ENCODE results near the gene SFXN1.

Gene SFXN1

DNA sequence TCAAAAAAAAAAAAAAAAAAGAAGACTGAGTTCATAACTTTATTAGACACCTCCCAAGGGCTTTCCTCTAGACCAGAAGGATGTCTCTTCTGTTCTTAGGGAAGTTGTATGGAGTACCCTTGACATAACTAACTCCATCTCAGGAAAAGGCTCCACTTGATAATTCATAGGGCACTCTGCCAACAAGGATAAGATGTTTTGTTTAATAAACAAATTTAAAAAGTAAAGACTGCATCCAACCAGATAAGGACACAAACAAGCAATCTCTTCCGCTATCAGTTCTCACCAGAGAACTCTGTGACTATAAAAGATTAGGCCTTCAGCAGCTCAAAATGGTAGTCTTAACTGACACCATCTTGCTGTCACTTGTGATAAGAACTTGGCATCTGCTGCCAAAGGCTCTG lies 65.8 kb downstream of the SFXN1 start:
- DNase-seq = no peak

DNA sequence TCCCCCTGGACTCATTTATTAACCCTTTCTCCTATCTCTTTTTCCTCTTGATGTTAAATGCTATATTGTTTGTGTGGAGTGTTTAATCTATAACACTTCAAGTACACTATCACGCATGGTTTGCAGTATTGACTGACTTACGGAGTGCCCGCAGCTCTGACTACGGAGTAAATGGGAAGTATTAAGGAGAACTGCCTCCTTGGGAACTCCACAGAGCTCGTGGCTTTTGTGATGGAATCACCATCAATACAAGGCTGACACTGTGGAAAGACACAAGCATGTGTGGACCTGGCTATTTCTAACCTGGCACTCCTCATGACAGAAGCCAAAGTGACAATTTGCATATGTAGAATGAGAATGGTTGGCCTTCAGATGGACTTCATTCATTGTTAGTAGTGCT lies 66.2 kb downstream of the SFXN1 start:
- DNase-seq = no peak

- no peak for DNase-seq
These were observed 69.5 kb downstream of the SFXN1 start for GRCh38 chr5:175547842-175548241.

- no peak for DNase-seq
These were observed 70.4 kb downstream of the SFXN1 start for GRCh38 chr5:175548626-175549311.

DNA sequence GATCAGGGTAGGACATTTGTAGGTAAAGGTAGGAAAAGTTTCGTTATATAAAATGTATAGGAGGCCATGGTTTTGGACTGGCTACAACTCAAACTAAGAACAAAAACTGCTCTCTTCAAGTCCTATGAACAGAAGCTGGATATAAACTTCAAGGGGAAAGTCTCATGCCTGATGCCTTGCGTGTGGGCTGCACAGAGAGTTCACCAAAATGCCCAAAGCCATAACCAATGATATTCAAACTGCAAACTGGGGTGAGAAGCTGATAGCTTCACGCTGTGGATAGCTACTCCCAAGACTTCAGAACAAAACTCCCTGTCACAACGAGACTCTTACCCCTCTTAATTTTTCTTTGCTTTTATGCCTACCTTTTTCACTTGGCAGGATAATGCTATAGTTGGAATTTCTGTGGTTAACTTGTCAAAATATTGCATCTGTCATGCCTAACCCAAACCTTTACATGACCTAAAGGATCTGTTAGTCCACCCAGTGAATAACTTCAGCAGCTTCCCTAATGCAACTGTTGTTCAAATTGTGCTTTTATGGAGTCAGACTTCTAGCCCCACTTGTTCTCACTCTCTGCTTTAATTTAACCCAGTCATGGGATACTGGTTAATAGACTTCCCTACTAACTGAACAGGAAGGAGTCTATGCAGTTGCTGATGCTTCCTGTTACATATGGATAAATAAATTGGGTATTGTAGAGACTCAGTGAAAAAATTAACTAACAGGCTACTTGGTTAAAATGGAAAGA lies 71.9 kb downstream of the SFXN1 start:
- no peak for DNase-seq

DNA sequence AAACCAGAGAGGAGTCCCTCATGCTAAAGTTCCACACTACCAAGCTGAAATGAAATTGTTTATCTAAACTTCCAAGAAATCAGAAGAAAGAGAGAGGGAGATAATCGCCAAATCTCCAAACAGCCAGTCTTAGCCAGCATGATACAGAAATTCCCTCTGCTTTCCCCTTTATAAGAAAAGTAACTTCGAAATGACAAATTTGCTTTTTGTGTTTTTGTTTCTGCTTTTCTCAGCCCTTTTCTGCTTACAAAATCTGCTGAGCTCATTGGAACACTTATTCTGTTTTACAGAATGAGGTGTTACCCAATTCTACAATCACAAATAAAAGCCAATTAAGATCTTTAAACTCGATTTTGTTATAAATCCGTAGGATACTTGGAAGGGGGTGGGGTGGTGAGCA lies 72.9 kb downstream of the SFXN1 start:
- DNase-seq = no peak

- no peak for DNase-seq
These were observed 75.9 kb downstream of the SFXN1 start for GRCh38 chr5:175554296-175554695.

DNA sequence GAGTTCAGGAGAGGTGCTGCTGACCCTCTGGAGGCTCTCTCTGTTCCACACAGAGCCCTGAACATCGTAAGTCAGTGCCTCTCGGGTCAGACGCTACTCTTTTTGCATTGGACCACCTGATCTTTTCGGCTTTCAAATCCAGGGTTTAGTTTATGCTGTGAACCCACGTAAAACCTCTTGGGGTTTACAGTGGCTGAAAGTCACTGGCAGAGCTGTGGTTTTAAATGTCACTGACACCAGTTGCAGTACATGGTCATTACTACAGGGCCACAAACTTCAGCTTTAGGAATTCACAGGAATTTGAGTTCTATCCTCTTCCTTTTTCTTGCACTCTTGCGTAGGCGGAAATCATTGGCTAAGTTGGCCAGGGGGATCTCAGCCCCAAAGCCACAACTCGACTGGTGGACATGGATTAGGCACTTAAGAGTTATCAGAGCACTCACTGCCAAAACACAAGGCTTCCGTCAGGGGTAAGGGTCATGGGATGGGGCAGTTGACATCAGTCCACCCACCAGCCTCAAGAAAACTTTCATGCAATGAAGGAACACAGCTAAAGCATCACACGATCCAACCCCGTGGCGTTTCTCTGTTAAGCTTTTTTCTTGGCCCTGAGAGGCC lies 76.9 kb downstream of the SFXN1 start:
- DNase-seq = no peak

DNA sequence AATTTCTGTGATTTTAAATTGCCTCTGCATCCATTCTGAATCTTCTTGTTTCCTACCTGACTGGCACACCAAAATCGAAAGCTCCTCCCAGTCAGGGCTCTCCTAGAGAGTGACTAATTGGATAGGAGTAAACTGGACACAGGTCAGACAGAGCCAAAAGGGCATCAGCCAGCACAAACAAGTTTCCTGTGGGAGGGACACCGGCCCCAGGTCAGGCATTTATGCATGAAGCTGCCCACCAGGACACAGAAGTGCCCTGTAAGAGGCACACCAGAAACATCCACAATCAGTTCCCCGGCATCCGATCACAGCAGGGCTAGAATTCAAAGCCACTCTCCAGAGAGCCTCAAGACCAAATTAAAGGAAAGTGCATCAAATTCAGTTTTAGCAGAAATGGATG lies 78.4 kb downstream of the SFXN1 start:
- DNase-seq = no peak

- DNase-seq = no peak
These were observed 79.4 kb downstream of the SFXN1 start for GRCh38 chr5:175557778-175558177.

GRCh38 chr5:175558801-175559480 lies 80.6 kb downstream of the SFXN1 start:
- no peak for DNase-seq

- no peak for DNase-seq
These were observed 81.7 kb downstream of the SFXN1 start for GRCh38 chr5:175560011-175560410.

DNA sequence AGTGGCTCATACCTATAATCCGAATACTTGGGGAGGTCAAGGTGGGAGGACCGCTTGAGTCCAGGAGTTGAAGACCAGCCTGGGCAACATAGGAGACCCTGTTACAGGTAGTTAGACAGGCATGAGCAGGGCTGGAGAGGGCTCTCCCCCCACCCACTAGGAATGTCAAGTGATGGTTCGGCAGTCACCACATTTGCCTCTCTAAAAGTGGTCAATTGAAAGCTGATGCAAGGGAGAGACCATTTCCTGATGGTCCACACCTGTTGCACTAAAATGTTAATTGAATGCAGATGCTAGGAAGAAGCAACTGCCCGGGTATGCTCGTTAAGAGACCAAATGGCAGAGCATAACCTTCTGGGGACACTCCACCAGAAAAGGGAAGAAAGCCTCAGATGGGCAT lies 82.7 kb downstream of the SFXN1 start:
- no peak for DNase-seq

- no peak for DNase-seq
These were observed 86.4 kb downstream of the SFXN1 start for GRCh38 chr5:175564716-175565115.

DNA sequence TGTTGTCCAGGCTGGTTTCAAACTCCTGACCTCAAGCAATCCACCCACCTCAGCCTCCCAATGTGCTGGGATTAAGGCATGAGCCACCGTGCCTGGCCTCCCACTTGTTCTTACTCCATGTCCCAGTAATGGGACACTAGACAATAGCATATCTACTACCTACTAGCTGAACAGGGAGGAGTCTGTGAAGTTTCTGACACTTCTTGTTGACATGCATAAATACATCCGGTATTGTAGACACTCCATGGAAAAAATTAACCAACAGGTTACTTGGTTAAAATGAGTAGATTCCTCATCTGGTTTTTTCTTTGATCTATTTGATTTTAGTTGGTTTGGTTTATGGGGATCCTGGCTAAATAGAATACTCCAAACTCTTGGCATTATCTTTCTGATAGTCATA lies 88.3 kb downstream of the SFXN1 start:
- no peak for DNase-seq

DNA sequence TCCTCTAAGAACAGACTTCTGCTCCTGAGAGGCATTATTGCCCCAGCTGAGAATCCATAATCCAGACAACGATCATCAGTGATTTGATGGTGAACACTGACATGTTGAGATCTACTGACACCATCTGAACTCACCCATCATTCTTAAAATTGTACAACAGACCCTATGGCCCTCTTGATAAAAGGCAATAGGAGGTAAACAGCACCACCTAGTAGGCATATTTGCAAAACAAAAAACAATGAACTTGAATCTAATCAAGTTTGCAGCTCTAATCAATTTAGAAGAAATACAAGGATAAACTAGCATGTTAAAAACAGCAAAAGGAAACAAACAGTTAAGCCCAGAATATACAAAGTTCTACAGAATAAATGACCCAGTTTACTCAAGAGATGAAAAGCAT lies 89.6 kb downstream of the SFXN1 start:
- DNase-seq = no peak

DNA sequence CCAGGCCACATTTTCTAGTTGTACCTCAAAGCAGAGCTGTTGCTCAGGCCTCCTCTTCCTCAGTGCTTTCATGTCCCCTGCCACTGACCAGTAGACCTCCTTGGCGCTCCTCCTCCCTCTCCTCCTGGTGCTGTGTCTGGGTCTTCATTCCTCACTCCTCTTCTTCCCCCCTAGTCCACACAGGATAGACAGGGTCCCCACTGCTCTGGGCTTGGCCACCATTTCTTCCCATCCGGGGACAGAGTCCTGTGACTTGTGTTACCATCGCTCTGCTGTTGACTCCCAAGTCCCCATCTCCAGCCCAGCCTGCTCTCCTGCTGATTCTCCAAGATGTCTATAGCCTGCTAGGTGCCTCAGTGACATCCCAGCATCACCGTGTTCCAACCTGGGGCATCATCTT lies 91.3 kb downstream of the SFXN1 start:
- DNase-seq = no peak

GRCh38 chr5:175572886-175573285 lies 94.5 kb downstream of the SFXN1 start:
- DNase-seq = no peak

- DNase-seq = no peak
These were observed 95.3 kb downstream of the SFXN1 start for GRCh38 chr5:175573493-175574269.

GRCh38 chr5:175575301-175575700 lies 96.9 kb downstream of the SFXN1 start:
- DNase-seq = no peak

DNA sequence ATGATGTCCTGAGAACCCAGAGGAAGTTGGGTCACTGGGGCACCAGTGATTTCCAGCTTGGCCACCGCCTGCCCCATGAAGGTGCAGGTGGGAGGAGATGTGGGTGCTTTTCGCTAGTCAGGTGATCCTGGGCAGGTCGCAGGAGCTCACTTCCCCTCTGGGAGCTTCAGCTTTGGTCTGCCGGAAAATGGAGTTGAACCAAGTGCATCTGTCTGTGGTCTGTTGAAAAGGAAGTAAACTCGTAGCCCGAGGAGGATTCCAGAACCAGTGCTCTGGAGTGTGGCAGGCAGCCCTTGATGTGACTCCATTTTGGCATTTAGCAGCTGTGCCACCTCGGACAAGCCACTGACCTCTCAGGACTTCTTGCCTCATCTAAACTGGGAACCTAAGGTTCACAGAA lies 97.7 kb downstream of the SFXN1 start:
- DNase-seq = no peak

GRCh38 chr5:175576591-175576990 lies 98.2 kb downstream of the SFXN1 start:
- DNase-seq = no peak

Measured in kidney glomerular epithelial cell (primary cell).